SK-N-MC (cell line): ENCODE results near the gene CCHCR1.
"Not testable (repeated sequence)": the region's sequence is repeated elsewhere in the genome, so short reads cannot be mapped to it uniquely, and the experiment has no call there.

Source experiments
- DNase-seq: peaks from one replicate; pipeline ENCODE4 v3.0.0-alpha.2; 2011; ENCODE audit warnings: low read depth, low spot score
- H3K27ac ChIP-seq: fragments of 200-600 bp; sonication (generic); 2 replicates; pipeline ENCODE4 v1.5.1; 2016; ENCODE audit warnings: mixed run types
- H3K36me3 ChIP-seq: fragments of 200-600 bp; sonication (generic); 2 replicates; pipeline ENCODE4 v1.6.1; 2017; ENCODE audit warnings: antibody characterized with exemption, low read length, mixed read lengths; ENCODE audit not compliant: insufficient read depth
- H3K4me3 ChIP-seq: fragments of 200-600 bp; sonication (generic); 2 replicates; pipeline ENCODE4 v1.5.1; 2016
- H3K9ac ChIP-seq: fragments of 200-600 bp; sonication (generic); 2 replicates; pipeline ENCODE4 v1.8.0; 2017; ENCODE audit warnings: mixed run types, mixed read lengths; ENCODE audit not compliant: insufficient read length
- H3K9me3 ChIP-seq: fragments of 200-600 bp; sonication (generic); 2 replicates; pipeline ENCODE4 v1.6.1; 2017; ENCODE audit warnings: low read depth, mild to moderate bottlenecking, antibody characterized with exemption, low read length, moderate library complexity, mixed read lengths
- EZH2 ChIP-seq: fragments of 200-600 bp; sonication (generic); IDR thresholded peaks from one replicate; pipeline ENCODE4 v1.6.1; 2017; ENCODE audit warnings: antibody characterized with exemption
- FOXP2 ChIP-seq: optimal IDR thresholded peaks from 2 replicates; pipeline ENCODE3; 2011; ENCODE audit warnings: mild to moderate bottlenecking, moderate library complexity; ENCODE audit not compliant: insufficient read depth; ENCODE audit errors: extremely low read length, control extremely low read depth
- POLR2AphosphoS5 ChIP-seq: IDR thresholded peaks from 2 replicates; pipeline ENCODE4 v1.6.1; 2012; ENCODE audit warnings: mild to moderate bottlenecking, low read depth, low read length, borderline replicate concordance

CCHCR1 gene

GRCh38 chr6:31194061-31194834, 36.6 kb upstream of the CCHCR1 start:
- DNase-seq: no peak
- Histone ChIP-seq H3K27ac (0 out of 2 replicates have a peak overlapping the region, but pooled peaks have one; percentile 54), H3K36me3 (no peaks in the 10 kb centered on the region), H3K9ac (no peak overlapping the region), H3K9me3 (no peaks in the 10 kb centered on the region), H3K4me3 (no peak overlapping the region)
- TF ChIP-seq EZH2 (no peak), FOXP2 (no peak)

- Histone ChIP-seq H3K36me3 (no peaks in the 10 kb centered on the region), H3K9me3 (no peaks in the 10 kb centered on the region), H3K9ac (no peak overlapping the region), H3K27ac (no peak overlapping the region), H3K4me3 (no peak overlapping the region)
- TF ChIP-seq POLR2AphosphoS5 (no peak), EZH2 (no peak), FOXP2 (no peak)
- DNase-seq: no peak
These were observed 35.6 kb upstream of the CCHCR1 start for GRCh38 chr6:31193206-31193605.

GRCh38 chr6:31192431-31193105, 35.0 kb upstream of the CCHCR1 start:
- H3K4me3 ChIP-seq, H3K36me3 ChIP-seq, H3K9ac ChIP-seq, H3K27ac ChIP-seq, H3K9me3 ChIP-seq, DNase-seq: not testable (repeated sequence)

DNA sequence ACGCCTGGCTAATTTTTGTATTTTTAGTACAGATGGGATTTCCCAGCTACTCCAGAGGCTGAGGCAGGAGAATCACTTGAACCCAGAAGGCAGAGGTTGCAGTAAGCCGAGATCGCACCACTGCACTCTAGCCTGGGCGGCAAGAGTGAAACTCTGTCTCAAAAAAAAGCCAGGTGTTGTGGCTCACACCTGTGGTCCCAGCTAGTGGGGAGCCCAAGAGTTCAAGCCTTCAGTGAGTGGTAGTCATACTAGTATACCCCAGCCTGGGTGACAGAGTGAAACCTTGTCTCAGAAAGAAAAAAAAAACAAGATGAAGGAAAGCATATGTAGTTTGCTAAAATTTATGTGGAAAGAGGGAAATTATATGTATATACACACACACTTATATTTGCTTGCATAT, 32.9 kb upstream of the CCHCR1 start:
- Histone ChIP-seq H3K9me3 (no peaks in the 10 kb centered on the region), H3K36me3 (no peaks in the 10 kb centered on the region), H3K4me3 (no peak overlapping the region), H3K27ac (no peak overlapping the region), H3K9ac (no peak overlapping the region)
- no peak for TF ChIP-seq EZH2
- TF ChIP-seq FOXP2: no peak
- no peak for TF ChIP-seq POLR2AphosphoS5
- DNase-seq: no peak

- H3K9me3 ChIP-seq, DNase-seq, H3K36me3 ChIP-seq, H3K27ac ChIP-seq, H3K9ac ChIP-seq, H3K4me3 ChIP-seq: not testable (repeated sequence)
These were observed 31.6 kb upstream of the CCHCR1 start for GRCh38 chr6:31189223-31189622.

- Histone ChIP-seq H3K27ac (no peak overlapping the region), H3K9me3 (no peaks in the 10 kb centered on the region), H3K4me3 (no peak overlapping the region), H3K36me3 (no peaks in the 10 kb centered on the region), H3K9ac (no peak overlapping the region)
- DNase-seq: no peak
- no peak for TF ChIP-seq EZH2
- TF ChIP-seq POLR2AphosphoS5: no peak
- TF ChIP-seq FOXP2: no peak
These were observed 30.2 kb upstream of the CCHCR1 start for GRCh38 chr6:31187780-31188194.

DNA sequence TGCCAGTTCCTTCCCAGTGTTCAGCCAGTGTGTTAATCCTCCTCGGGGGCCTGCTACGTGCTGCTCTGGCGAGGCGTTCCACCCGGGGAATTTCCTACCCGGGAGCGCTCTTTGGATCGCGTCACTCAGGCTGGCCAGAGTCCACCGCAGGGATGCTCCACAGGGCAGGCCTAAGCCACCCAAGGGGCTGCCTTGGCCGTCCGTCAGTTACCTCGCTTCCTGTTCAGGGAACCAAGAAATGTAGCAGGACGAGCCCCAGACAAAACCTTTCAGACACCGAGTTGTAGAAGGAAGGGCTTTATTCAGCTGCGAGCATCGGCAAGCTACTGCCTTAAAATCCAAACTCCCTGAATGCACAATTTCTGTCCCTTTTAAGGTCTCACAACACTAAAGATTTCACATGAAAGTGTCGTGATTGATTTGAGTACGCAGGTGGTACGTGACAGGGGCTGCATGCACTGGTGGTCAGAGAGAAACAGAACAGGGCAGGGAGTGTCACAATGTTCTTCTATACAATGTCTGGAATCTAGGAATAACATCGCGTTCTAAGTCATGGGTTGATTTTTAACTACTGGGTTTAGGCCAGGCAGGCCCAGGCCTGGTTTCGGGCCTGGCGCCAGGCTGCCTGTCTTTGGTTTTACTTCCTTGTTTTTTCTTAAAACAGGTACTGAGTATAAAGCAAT, 28.6 kb upstream of the CCHCR1 start:
- no peak for TF ChIP-seq POLR2AphosphoS5
- no peak for TF ChIP-seq EZH2
- TF ChIP-seq FOXP2: no peak
- H3K36me3 ChIP-seq: no peaks in the 10 kb centered on the region
- H3K9me3 ChIP-seq: no peaks in the 10 kb centered on the region
- no peak overlapping the region for H3K9ac ChIP-seq
- DNase-seq: no peak
- H3K4me3 ChIP-seq: no peak overlapping the region
- H3K27ac ChIP-seq: no peak overlapping the region

- not testable (repeated sequence) for DNase-seq, H3K27ac ChIP-seq, H3K4me3 ChIP-seq, H3K9me3 ChIP-seq, H3K36me3 ChIP-seq, H3K9ac ChIP-seq
These were observed 28.1 kb upstream of the CCHCR1 start for GRCh38 chr6:31185695-31186051.

DNA sequence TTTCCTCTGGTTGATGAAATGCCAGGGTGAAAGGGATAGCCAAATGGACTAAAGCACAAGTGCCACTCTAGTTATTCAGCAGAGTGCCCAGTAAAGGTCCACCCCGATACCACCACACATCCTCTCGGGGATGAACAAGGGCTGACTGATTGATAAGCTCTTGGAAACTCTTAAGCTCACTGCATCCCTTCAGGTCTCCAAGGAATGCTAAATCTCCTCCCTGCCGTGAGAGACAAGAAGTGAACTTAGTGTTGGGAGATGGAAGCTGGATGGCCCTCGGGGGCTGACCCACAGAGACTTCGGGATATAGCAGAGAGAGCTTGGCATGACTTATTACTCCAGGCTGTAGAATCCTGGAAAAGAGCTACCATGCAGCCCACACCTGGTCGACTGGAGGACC, 26.3 kb upstream of the CCHCR1 start:
- not testable (repeated sequence) for H3K9me3 ChIP-seq, H3K36me3 ChIP-seq, H3K9ac ChIP-seq, H3K4me3 ChIP-seq, H3K27ac ChIP-seq, DNase-seq

DNA sequence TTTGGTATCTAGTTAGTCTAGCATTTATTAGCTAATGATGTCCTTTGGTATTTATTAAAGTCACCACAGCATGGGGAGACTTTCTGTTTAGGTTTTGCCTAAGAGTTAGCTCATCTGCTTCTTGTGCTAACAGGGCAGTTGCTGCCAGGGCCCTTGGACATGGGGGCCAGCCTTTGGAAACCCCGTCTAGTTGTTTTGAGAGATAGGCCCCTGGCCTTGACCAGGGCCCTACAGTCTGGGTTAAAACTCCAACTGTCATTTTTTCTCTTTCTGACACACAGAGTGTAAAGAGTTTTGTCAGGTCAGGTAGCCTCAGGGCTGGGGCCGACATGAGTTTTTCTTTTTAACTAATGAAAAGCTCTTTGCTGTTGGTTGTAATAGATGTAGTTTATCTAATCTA, 25.7 kb upstream of the CCHCR1 start:
- not testable (repeated sequence) for H3K9ac ChIP-seq

More for the DNA sequence above, 25.7 kb upstream of the CCHCR1 start:
- not testable (repeated sequence) for DNase-seq, H3K27ac ChIP-seq, H3K36me3 ChIP-seq, H3K4me3 ChIP-seq, H3K9me3 ChIP-seq
